DMS 273 treated with DMSO at 0.1 percent for 48 hours (cell line): Measurements from ENCODE around the gene C20orf144.
A peak's percentile ranks its signal among the peaks of the same experiment; 100 is the strongest.
"Not testable (repeated sequence)": the region's sequence is repeated elsewhere in the genome, so short reads cannot be mapped to it uniquely, and the experiment has no call there.

Experiments
- DNase-seq: peaks from one replicate; lab custom pipeline; 2025; lab: John Stamatoyannopoulos, UW

Gene C20orf144

GRCh38 chr20:33662172-33662571 lies at the start of gene C20orf144:
TSS of gene C20orf144 (plus strand) at chr20:33662327. CDS start at chr20:33662346, 19 bp downstream.
- DNase-seq, result no peak

GRCh38 chr20:33621717-33622400 lies 40.3 kb upstream of the C20orf144 start:
- no peak for DNase-seq

GRCh38 chr20:33622705-33623365 lies 39.3 kb upstream of the C20orf144 start:
- DNase-seq, result no peak

GRCh38 chr20:33624399-33624798 lies 37.7 kb upstream of the C20orf144 start:
- DNase-seq, result no peak

GRCh38 chr20:33626190-33626589 lies 35.9 kb upstream of the C20orf144 start:
- no peak for DNase-seq

- DNase-seq, result no peak
Measured at GRCh38 chr20:33627577-33628216, 34.4 kb upstream of the C20orf144 start.

- DNase-seq, result no peak
Measured at GRCh38 chr20:33629533-33629932, 32.6 kb upstream of the C20orf144 start.

- DNase-seq, result no peak
Measured at GRCh38 chr20:33629979-33630378, 32.1 kb upstream of the C20orf144 start.

- DNase-seq, result no peak
Measured at GRCh38 chr20:33630507-33630906, 31.6 kb upstream of the C20orf144 start.

GRCh38 chr20:33631910-33632309 lies 30.2 kb upstream of the C20orf144 start:
- not testable (repeated sequence) for DNase-seq

GRCh38 chr20:33635341-33635740 lies 26.8 kb upstream of the C20orf144 start:
- DNase-seq, result no peak

- no peak for DNase-seq
Measured at GRCh38 chr20:33636776-33637175, 25.4 kb upstream of the C20orf144 start.

- no peak for DNase-seq
Measured at GRCh38 chr20:33640287-33640686, 21.8 kb upstream of the C20orf144 start.

- DNase-seq, result no peak
Measured at GRCh38 chr20:33644313-33645071, 17.6 kb upstream of the C20orf144 start.

GRCh38 chr20:33645072-33645358 lies 17.1 kb upstream of the C20orf144 start:
- no peak for DNase-seq

GRCh38 chr20:33645396-33645795 lies 16.7 kb upstream of the C20orf144 start:
- no peak for DNase-seq

- no peak for DNase-seq
Measured at GRCh38 chr20:33646191-33646590, 15.9 kb upstream of the C20orf144 start.

- DNase-seq, result not testable (repeated sequence)
Measured at GRCh38 chr20:33646959-33647602, 15.0 kb upstream of the C20orf144 start.

- DNase-seq, result no peak
Measured at GRCh38 chr20:33647603-33648395, 14.3 kb upstream of the C20orf144 start.

- no peak for DNase-seq
Measured at GRCh38 chr20:33648396-33649004, 13.6 kb upstream of the C20orf144 start.

GRCh38 chr20:33649201-33649681 lies 12.9 kb upstream of the C20orf144 start:
- peak; percentile 76 for DNase-seq
